Tibial artery (tissue), 4 donors: ENCODE data around the gene PDE11A.

Source experiments
- DNase-seq, 2 donors: peaks; one replicate each; pipeline ENCODE4 v3.0.0-alpha.2; 2019
- H3K27ac ChIP-seq, 2 donors: fragments of 200-600 bp; sonication (generic) in 1 of 2; 1 replicate in 1 of 2; 2 replicates in 1 of 2; pipeline ENCODE4 v1.5.1; 2018 to 2019; ENCODE audit warnings: mild to moderate bottlenecking in 1 of 2
- H3K27me3 ChIP-seq, 2 donors: fragments of 200-600 bp; sonication (generic) in 1 of 2; one replicate each; pipeline versions ENCODE4 v1.5.1 to v1.6.0; 2016 to 2019
- H3K36me3 ChIP-seq, 3 donors: fragments of 200-600 bp; sonication (generic) in 2 of 3; one replicate each; pipeline ENCODE4 v1.5.1; 2016 to 2019; ENCODE audit warnings: mild to moderate bottlenecking in 2 of 3
- H3K4me1 ChIP-seq, 4 donors: fragments of 200-600 bp; sonication (generic) in 2 of 4; 1 replicate in 3 of 4; 2 replicates in 1 of 4; pipeline ENCODE4 v1.5.1; 2016 to 2019
- H3K4me3 ChIP-seq, 2 donors: fragments of 200-600 bp; sonication (generic) in 1 of 2; 1 replicate in 1 of 2; 2 replicates in 1 of 2; pipeline ENCODE4 v1.5.1; 2018 to 2019; ENCODE audit warnings: mild to moderate bottlenecking in 2 of 2
- H3K9me3 ChIP-seq, 3 donors: fragments of 200-600 bp; sonication (generic) in 1 of 3; one replicate each; pipeline ENCODE4 v1.5.1; 2016 to 2019
- intact Hi-C: fragments of 100-400 bp; cut with DNase I; formaldehyde crosslinking; loops from one replicate; pipeline ENCODE4 v1.15.0; 2023; ENCODE audit warnings: low total_unique reads
- TF ChIP-seq, protein P1 (sequence below), 2 experiments: fragments of 200-600 bp in 1 of 2; fragments of 450-650 bp in 1 of 2; IDR thresholded peaks; one replicate each; pipeline ENCODE4 v1.5.1; 2017 to 2019; ENCODE audit warnings: antibody characterized with exemption in 2 of 2, mild to moderate bottlenecking in 1 of 2, moderate library complexity in 1 of 2

PDE11A gene

DNA sequence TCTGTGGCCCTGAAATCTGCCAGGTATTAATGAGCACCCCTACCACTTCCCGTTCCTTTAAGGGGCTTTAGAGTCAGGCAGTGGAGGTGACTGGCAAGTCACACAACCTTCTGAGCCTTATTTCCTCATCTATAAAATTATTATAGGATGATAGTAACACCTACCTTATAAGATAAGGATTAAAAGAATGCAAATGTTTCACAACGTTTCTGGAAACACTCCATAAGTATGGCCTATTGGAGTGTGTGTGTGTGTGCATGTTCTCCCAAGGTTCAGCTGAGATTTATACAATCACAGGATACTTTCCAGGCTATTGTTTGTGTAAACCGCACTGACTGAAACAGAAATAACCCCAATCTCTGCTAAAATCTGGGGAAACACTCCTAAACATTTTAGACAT is 176.0 kb downstream of the PDE11A start:
- Histone ChIP-seq H3K36me3 (no peaks in the 10 kb centered on the region), H3K27ac (no peak overlapping the region), H3K4me1 (no peaks in the 10 kb centered on the region), H3K4me3 (no peak overlapping the region), H3K9me3 (no peaks in the 10 kb centered on the region), H3K27me3 (no peaks in the 10 kb centered on the region)
- TF ChIP-seq, protein P1, sequence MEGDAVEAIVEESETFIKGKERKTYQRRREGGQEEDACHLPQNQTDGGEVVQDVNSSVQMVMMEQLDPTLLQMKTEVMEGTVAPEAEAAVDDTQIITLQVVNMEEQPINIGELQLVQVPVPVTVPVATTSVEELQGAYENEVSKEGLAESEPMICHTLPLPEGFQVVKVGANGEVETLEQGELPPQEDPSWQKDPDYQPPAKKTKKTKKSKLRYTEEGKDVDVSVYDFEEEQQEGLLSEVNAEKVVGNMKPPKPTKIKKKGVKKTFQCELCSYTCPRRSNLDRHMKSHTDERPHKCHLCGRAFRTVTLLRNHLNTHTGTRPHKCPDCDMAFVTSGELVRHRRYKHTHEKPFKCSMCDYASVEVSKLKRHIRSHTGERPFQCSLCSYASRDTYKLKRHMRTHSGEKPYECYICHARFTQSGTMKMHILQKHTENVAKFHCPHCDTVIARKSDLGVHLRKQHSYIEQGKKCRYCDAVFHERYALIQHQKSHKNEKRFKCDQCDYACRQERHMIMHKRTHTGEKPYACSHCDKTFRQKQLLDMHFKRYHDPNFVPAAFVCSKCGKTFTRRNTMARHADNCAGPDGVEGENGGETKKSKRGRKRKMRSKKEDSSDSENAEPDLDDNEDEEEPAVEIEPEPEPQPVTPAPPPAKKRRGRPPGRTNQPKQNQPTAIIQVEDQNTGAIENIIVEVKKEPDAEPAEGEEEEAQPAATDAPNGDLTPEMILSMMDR (IDR thresholded peaks at IDR 0.05): no peak
- no peak for DNase-seq
- intact Hi-C loops: no loop called here

DNA sequence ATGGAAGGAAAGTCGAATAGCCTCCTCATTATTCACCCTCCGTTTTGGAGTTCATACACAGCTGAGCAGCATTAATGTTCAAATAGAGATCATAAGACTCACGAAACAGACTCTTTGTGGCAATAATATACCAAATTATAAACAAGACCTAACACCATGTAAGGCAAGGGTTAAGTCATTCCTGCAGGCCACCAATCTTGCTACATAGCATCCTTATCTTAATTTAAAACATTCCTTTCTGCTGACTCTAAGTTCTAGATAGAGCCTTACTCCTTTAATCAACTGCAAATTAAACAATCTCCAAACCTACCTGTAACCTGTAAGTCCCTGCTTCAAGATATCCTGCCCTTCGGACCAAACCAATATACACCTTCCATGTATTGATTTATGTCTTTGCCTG is 178.0 kb downstream of the PDE11A start:
- H3K27ac ChIP-seq: no peak overlapping the region
- no peak overlapping the region for H3K4me3 ChIP-seq
- no peaks in the 10 kb centered on the region for H3K9me3 ChIP-seq
- H3K36me3 ChIP-seq: no peaks in the 10 kb centered on the region
- H3K27me3 ChIP-seq: no peaks in the 10 kb centered on the region
- H3K4me1 ChIP-seq: no peaks in the 10 kb centered on the region
- TF ChIP-seq, protein P1 (IDR thresholded peaks at IDR 0.05): no peak
- no peak for DNase-seq
- intact Hi-C loops: no loop called here

DNA sequence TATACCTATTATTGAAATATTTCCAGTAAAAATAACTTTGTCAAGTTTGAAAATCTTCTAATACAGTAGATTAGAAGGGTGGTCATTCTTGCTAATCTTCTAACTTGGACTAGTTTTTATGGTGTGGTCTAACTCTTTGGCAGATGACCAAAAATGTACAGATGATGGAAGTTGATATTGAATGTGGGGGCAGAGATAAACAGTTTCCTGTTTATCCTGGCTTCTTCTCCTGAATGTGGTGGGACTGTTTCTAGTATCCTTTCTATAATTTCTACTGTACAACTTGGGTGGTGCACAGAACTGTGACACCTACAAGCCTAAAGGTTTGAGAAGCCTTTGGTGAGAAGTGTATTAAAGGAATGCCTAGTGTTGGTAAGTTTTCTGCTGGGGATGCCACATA is 178.7 kb downstream of the PDE11A start:
- Histone ChIP-seq H3K9me3 (no peaks in the 10 kb centered on the region), H3K27me3 (no peaks in the 10 kb centered on the region), H3K4me3 (no peak overlapping the region), H3K27ac (no peak overlapping the region), H3K36me3 (no peaks in the 10 kb centered on the region), H3K4me1 (no peaks in the 10 kb centered on the region)
- TF ChIP-seq, protein P1 (IDR thresholded peaks at IDR 0.05): no peak
- intact Hi-C loops: no loop called here
- no peak for DNase-seq

DNA sequence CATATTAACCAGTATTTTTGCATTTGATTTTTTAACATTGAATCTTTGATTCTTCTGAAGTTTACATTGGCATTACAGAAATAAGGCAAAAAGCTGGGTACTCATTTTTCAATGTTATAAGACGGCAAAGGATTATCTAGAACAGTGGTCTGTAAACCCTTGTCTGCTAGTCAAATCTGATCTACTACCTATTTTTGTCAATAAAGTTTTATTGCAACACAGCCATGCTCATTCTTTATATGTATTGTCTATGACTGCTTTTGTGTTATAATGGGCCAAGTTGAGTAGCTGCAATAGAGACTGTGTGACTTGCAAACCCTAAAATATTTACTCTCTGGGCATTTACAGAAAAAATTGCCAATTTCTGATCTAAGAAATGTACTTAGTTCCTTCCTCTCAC is 181.0 kb downstream of the PDE11A start:
- H3K27ac ChIP-seq: no peak overlapping the region
- no peaks in the 10 kb centered on the region for H3K4me1 ChIP-seq
- DNase-seq: no peak
- intact Hi-C loops: no loop called here
- no peaks in the 10 kb centered on the region for H3K27me3 ChIP-seq
- H3K4me3 ChIP-seq: no peak overlapping the region
- H3K36me3 ChIP-seq: no peaks in the 10 kb centered on the region
- no peaks in the 10 kb centered on the region for H3K9me3 ChIP-seq
- TF ChIP-seq, protein P1 (IDR thresholded peaks at IDR 0.05): no peak

DNA sequence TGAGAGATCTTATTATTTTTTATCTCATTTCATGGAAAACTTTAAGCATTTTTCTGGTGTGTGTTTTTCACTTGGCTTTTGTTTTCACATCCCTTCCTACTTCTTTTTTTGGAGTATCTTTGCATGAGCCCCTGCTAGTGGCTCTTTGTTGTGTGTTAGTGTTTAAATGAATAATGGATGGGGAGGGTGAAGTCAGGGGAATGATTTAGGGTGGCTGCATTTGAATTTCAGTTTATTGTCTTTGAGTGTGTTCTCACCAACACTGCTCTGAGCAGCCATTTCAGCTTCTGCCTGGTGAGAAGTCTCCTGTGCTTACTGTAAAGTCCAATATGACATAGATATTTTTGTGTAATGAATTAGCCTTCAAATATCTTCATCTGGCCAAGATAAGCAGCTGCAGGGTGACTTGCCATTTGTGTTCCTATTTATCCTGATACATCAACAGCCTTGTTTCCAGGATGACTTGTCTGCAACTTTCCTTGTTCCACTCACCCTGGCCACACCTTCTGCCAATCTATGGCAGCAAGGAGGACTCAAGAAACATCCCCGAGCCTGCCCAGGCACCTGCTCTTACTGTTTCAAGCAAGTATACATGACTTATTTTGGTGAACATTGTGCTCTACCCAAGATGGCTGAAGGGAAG is 182.6 kb downstream of the PDE11A start:
- no peak for DNase-seq
- H3K27ac ChIP-seq: no peak overlapping the region
- H3K4me3 ChIP-seq: no peak overlapping the region
- TF ChIP-seq, protein P1 (IDR thresholded peaks at IDR 0.05): no peak
- H3K36me3 ChIP-seq: no peaks in the 10 kb centered on the region
- H3K9me3 ChIP-seq: no peaks in the 10 kb centered on the region
- no peaks in the 10 kb centered on the region for H3K4me1 ChIP-seq
- intact Hi-C loops: no loop called here
- H3K27me3 ChIP-seq: no peaks in the 10 kb centered on the region

DNA sequence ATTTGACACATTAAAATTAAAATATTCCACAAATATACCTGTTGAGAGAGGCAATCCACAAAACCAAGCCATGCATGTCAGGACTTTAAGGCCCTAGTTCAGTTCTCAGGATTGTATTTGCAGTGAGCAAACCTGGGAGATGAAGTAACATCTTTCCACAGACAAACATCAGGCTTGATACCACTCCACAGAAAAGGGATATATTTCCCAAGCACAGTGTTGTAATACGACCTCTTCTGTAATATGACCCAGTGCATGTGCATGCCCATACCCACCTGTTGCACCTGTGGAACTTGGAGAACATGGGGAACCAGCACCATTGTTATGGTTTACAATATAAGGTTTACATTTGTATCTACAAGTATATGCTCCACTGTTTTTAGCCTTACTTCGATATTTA is 184.0 kb downstream of the PDE11A start:
- Histone ChIP-seq H3K36me3 (no peaks in the 10 kb centered on the region), H3K9me3 (no peaks in the 10 kb centered on the region), H3K4me1 (no peaks in the 10 kb centered on the region), H3K4me3 (no peak overlapping the region), H3K27ac (no peak overlapping the region), H3K27me3 (no peaks in the 10 kb centered on the region)
- no peak for DNase-seq
- TF ChIP-seq, protein P1 (IDR thresholded peaks at IDR 0.05): no peak
- intact Hi-C loops: no loop called here
